OCI-LY1 (cell line): Measurements from ENCODE around the gene FHL2.

Experiments used
- H2AFZ ChIP-seq: fragments of 200-600 bp; sonication (generic), shearing (Covaris generic); 2 replicates; pipeline ENCODE4 v1.6.0; 2014; ENCODE audit warnings: antibody characterized with exemption, mild to moderate bottlenecking, low read length
- H3F3A ChIP-seq: fragments of 200-600 bp; sonication (generic), shearing (Covaris generic); 2 replicates; pipeline ENCODE4 v1.6.0; 2014; ENCODE audit warnings: mild to moderate bottlenecking, antibody characterized with exemption, low read length, moderate library complexity; ENCODE audit not compliant: insufficient read depth
- H3K27ac ChIP-seq: fragments of 200-600 bp; sonication (generic); 2 replicates; pipeline ENCODE4 v1.5.1; 2014; ENCODE audit warnings: low read length, mixed run types, mild to moderate bottlenecking, low read depth; ENCODE audit not compliant: poor library complexity, severe bottlenecking
- H3K27me3 ChIP-seq: fragments of 200-600 bp; sonication (generic); 2 replicates; pipeline ENCODE4 v1.6.0; 2014; ENCODE audit warnings: antibody characterized with exemption, mild to moderate bottlenecking, low read length, moderate library complexity; ENCODE audit not compliant: insufficient read depth
- H3K36me3 ChIP-seq: fragments of 200-600 bp; sonication (generic); 2 replicates; pipeline ENCODE4 v1.6.1; 2014; ENCODE audit warnings: mild to moderate bottlenecking, antibody characterized with exemption, low read length, moderate library complexity, mixed read lengths; ENCODE audit not compliant: insufficient read depth
- H3K4me1 ChIP-seq: fragments of 200-600 bp; sonication (generic); 2 replicates; pipeline ENCODE4 v1.5.1; 2014; ENCODE audit warnings: mild to moderate bottlenecking, low read length, moderate library complexity; ENCODE audit not compliant: insufficient read depth, severe bottlenecking
- H3K4me2 ChIP-seq: fragments of 200-600 bp; sonication (generic), shearing (Covaris generic); 2 replicates; pipeline ENCODE4 v1.6.1; 2014; ENCODE audit warnings: low read length
- H3K4me3 ChIP-seq: fragments of 200-600 bp; sonication (generic); 2 replicates; pipeline ENCODE4 v1.5.1; 2014; ENCODE audit warnings: low read length, low read depth, mild to moderate bottlenecking, mixed read lengths; ENCODE audit not compliant: poor library complexity, severe bottlenecking
- H3K79me2 ChIP-seq: fragments of 200-600 bp; shearing (Covaris generic); 2 replicates; pipeline ENCODE4 v1.6.1; 2016; ENCODE audit warnings: mixed run types, low read length, mixed read lengths; ENCODE audit not compliant: insufficient read depth
- H3K9ac ChIP-seq: fragments of 200-600 bp; sonication (generic), shearing (Covaris generic); 2 replicates; pipeline ENCODE4 v1.6.1; 2014; ENCODE audit warnings: mild to moderate bottlenecking, low read length, mixed read lengths
- H3K9me2 ChIP-seq: fragments of 200-600 bp; sonication (generic), shearing (Covaris generic); 2 replicates; pipeline ENCODE4 v1.6.1; 2014; ENCODE audit warnings: low read depth, mild to moderate bottlenecking, low read length, mixed read lengths
- H3K9me3 ChIP-seq: fragments of 200-600 bp; shearing (Covaris generic); 2 replicates; pipeline ENCODE4 v1.6.1; 2014; ENCODE audit warnings: low read length, mixed read lengths
- H4K20me1 ChIP-seq: fragments of 200-600 bp; sonication (generic), shearing (Covaris generic); 2 replicates; pipeline ENCODE4 v1.6.0; 2016; ENCODE audit warnings: mild to moderate bottlenecking, low read length; ENCODE audit not compliant: insufficient read depth
- CTCF ChIP-seq: fragments of 200-600 bp; sonication (generic), shearing (Covaris generic); IDR thresholded peaks from 2 replicates; pipeline ENCODE4 v1.5.1; 2017; ENCODE audit warnings: mild to moderate bottlenecking, antibody characterized with exemption, low read length, moderate library complexity, mixed read lengths
- EZH2 ChIP-seq: fragments of 200-600 bp; sonication (generic), shearing (Covaris generic); IDR thresholded peaks from 2 replicates; pipeline ENCODE4 v1.8.0; 2017; ENCODE audit warnings: borderline replicate concordance, mixed run types, mild to moderate bottlenecking, antibody characterized with exemption, low read length, moderate library complexity, mixed read lengths

FHL2 gene

GRCh38 chr2:105381101-105381668 is 17.7 kb downstream of the FHL2 start:
- Histone ChIP-seq H3K4me3 (no peak overlapping the region), H3K79me2 (no peaks in the 10 kb centered on the region), H3K36me3 (no peaks in the 10 kb centered on the region), H3K4me2 (no peak overlapping the region), H3F3A (no peaks in the 10 kb centered on the region), H4K20me1 (no peaks in the 10 kb centered on the region), H2AFZ (no peak overlapping the region), H3K9me3 (no peaks in the 10 kb centered on the region), H3K4me1 (no peaks in the 10 kb centered on the region), H3K9ac (no peak overlapping the region), H3K27me3 (peaks cover 11% of the 10 kb centered on the region), H3K9me2 (no peaks in the 10 kb centered on the region), H3K27ac (no peak overlapping the region)
- TF ChIP-seq EZH2 (no peak), CTCF (no peak)

DNA sequence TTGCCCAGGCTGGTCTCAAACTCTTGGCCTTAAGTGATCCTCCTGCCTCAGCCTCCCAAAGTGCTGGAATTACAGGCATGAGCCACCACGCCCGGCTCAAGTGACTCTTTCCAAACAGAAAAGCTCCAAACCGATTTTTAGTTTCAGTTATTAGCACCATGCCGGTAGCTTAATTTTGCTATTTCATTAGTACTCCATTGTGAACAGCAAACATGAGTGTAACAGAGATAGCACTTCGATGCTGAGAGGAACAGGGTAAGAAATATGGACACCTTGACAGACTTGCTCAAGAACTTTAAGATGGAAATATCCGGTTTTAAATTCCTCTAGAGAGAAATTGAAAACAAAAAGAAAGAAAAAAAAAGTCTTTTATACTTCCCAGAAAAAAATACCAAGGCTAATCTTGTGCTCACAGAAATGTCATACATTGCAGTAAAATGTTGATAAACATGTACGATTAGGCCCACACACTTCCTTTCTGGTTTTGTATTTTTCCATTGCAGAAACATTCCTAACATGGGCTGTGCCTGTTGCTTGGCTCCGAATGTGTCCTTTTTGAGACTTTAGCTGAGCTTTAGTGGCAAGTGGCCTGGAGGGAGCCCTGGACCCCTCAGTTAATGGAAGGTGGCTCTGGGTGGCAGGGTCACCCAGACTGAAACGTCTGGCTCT is 18.3 kb downstream of the FHL2 start:
- Histone ChIP-seq H4K20me1 (no peaks in the 10 kb centered on the region), H3K36me3 (no peaks in the 10 kb centered on the region), H3K4me2 (no peak overlapping the region), H3K4me3 (no peak overlapping the region), H3K9ac (no peak overlapping the region), H3K9me3 (no peaks in the 10 kb centered on the region), H3K27ac (no peak overlapping the region), H3K4me1 (no peaks in the 10 kb centered on the region), H3K27me3 (peaks cover 13% of the 10 kb centered on the region), H3K9me2 (no peaks in the 10 kb centered on the region), H3K79me2 (no peaks in the 10 kb centered on the region), H3F3A (no peaks in the 10 kb centered on the region), H2AFZ (no peak overlapping the region)
- TF ChIP-seq CTCF, result no peak
- no peak for TF ChIP-seq EZH2

DNA sequence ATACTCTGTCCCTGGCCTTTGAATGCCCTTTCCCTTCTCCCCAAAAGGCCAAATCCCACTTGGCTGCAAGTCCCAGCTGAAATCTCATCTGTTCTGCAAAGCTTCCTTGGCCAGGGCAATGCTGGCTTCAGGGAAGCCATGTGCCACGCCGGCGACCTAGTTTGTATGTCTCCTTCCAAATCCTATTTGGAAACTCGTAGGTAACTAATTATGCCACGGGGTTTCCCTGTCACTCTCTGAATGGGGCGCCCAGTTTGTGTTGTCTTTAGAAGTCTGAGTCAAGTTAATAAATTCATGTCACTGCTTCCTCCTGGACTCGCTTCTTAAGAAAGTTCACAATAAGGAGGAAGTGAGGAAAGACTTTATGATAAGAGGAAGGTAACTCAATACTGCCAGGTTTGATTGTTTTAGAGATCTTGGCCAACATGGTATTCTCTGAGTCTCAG is 19.1 kb downstream of the FHL2 start:
- Histone ChIP-seq H2AFZ (no peak overlapping the region), H3K9ac (no peak overlapping the region), H3K4me3 (no peak overlapping the region), H3K9me2 (no peaks in the 10 kb centered on the region), H3F3A (no peaks in the 10 kb centered on the region), H3K4me2 (no peak overlapping the region), H4K20me1 (no peaks in the 10 kb centered on the region), H3K27me3 (peaks cover 8% of the 10 kb centered on the region; the same call in 1 of the 2 replicates), H3K36me3 (no peaks in the 10 kb centered on the region), H3K9me3 (no peaks in the 10 kb centered on the region), H3K27ac (no peak overlapping the region), H3K4me1 (no peaks in the 10 kb centered on the region), H3K79me2 (no peaks in the 10 kb centered on the region)
- no peak for TF ChIP-seq EZH2
- no peak for TF ChIP-seq CTCF
